NCI-H2081 treated with DMSO at 0.1 percent for 48 hours (cell line): ENCODE data around the gene PARP2.

Experiments used
- DNase-seq: peaks from one replicate; lab custom pipeline; 2025; lab: John Stamatoyannopoulos, UW

Gene PARP2

GRCh38 chr14:20400965-20401593, 57.6 kb downstream of the PARP2 start:
- no peak for DNase-seq

- no peak for DNase-seq
Observed at GRCh38 chr14:20403521-20403920, 60.1 kb downstream of the PARP2 start.
